ENCODE measurements around the gene LAG3.

LAG3 gene

DNA sequence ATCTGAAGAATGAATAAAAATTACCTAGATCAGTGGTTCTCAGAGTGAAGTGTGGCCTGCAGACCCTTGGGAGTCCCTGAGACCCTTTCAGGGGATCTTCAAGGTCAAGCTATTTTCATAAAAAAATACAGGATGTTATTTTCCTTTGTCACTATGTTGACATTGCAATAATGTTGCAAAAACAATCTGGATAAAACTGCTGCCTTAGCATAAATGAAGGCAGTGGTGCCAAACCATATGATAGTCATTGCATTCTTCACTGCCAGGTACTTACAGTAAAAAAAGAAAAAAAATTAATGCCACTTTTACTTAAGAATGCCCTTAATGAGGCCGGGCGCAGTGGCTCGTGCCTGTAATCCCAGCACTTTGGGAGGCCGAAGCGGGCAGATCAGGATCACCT lies 15.0 kb downstream of the LAG3 start:
- no peak for DNase-seq (ENCODE audit: low read depth in 2 of 3, low spot score in 2 of 3)

DNA sequence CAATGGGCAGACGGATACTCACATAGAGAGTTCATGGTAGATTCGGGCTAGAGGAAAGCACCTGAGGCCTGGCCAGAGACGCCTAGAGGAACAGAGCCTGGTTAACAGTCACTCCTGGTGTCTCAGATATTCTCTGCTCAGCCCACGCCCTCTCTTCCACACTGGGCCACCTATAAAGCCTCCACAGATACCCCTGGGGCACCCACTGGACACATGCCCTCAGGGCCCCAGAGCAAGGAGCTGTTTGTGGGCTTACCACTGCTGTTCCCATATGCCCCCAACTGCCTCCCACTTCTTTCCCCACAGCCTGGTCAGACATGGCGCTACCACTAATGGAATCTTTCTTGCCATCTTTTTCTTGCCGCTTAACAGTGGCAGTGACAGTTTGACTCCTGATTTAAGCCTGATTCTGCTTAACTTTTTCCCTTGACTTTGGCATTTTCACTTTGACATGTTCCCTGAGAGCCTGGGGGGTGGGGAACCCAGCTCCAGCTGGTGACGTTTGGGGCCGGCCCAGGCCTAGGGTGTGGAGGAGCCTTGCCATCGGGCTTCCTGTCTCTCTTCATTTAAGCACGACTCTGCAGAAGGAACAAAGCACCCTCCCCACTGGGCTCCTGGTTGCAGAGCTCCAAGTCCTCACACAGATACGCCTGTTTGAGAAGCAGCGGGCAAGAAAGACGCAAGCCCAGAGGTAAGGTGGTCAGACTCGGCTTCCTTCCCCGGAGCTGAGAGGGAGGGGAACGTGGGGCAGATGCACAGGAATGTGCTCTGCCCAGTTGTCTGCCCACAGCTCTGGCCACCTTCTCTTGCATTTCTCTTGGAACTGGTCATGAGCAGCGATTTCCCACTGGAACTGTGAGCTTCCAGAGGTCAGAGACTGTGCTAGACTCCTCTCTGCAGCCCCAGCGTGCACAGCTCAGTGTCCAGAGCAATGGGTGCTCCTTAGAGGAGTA lies 16.9 kb downstream of the LAG3 start, which contains the start of gene CD4:
TSS of gene CD4 (plus strand) at position 557 of the 953 bp plus-strand sequence. CDS start 10,611 bp downstream, outside the sequence.
- no peak for DNase-seq (ENCODE audit: low read depth in 2 of 3, low spot score in 2 of 3)

DNA sequence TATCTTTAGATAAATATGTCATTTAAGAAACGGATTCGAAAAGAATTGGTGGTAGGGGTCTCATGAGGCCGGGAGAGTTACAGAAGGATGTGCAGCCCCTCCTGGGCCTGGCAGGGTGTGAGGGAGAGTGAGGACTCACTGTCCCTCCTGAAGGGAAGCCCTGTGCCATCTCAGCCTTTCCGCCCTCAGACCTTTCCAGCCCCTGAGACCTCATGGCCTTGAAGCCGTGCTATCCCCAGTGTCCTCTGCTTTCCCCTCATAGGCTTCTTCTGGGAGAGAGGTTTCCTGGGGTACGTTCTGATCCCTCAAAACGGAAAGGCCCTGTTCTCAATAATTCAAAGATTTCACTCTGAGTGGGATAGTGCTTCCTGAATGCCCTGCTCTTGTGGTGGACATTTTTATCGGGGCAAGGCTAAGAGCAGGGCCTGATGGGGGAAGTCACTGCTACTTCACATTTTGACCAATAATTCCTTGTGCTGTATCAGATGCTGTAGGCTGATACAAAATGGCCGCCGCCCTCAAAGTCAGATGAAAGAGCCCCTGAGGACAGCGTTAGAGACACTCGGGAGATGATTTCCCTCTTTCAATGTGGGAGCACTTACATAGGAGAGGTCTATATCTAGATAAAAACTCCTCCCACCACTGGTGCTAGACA lies 18.3 kb downstream of the LAG3 start:
- no peak for DNase-seq (ENCODE audit: low read depth in 2 of 3, low spot score in 2 of 3)

DNA sequence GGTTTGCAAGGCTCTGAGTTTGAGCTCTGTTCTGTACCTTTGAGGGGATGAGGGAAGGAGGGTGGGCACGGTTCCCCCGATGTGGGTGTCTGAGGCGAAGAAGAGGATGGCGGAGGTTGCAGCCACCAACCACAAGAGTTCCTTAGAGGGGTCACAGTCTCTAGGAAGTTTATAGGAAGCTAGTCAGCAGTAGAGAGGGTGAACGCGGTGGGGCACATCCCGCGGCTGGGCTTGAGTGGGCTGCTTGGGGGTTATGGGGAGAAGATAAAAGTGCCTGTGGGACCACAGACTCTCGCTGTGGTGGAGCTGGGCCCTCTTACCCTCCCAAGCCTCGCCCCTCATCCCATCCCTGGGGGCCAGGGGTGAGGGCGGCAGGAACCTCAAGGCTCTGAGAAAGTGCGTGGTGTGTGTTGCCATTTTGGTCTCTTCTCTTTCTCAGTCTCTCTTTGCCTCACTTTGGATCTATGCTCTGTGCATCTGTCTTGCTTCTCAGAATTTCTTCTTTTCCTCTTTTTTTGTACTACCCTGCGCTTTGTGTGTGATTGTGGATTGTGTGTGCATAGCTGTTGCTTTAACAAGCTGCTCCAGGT lies 19.7 kb downstream of the LAG3 start:
- no peak for DNase-seq (ENCODE audit: low read depth in 2 of 3, low spot score in 2 of 3)

DNA sequence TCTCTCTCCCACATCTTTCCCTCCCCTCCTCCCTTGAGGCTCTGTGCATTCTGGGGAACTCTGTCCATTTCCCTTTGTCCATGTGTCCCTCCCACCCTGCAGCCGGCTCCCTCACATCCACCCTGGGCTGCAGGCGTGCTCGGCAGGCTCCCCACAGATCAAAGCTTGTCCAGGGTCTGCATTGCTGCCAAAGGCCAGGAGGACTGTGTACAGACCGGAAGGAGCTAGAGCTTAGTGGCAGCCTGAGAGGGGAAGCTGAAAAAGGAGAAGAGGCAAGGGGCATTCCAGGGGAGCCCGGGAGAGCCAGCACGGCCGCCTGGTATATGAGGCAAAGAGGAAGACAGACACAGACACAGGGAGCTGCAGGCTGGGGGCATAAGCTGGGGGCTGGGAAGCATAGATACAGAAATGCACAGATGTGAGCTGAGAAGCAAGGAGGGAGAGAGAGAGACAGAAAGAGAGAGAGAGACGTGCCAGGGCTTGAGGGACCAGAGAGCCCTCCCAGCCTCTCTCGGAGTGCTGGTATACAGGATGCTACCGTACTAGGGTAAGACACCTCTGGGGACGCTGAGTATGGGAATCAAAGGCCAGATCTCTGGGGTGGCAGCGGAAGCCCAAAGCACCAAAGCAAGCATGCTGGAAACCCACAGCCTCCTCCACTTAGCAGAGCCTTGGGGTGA lies 20.3 kb downstream of the LAG3 start:
- DNase-seq (ENCODE audit: low read depth in 2 of 3, low spot score in 2 of 3): no peak

DNA sequence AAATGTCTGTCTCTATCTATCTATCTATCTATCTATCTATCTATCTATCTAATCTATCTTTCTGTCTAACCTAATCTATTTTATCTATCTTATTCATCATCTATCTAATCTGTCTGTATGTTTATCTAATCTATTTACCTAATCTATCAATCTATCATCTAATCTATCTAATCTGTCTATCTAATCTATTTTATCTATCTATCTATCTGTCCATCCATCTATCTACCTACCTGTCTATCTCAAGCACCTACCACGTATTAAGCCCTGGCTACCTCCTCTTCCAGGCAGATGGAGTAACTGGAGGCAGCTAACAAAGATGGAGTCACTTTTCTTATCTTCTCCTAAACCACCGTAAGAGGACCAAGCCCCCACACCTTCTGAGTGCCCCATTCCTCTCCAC lies 22.8 kb downstream of the LAG3 start:
- no peak for DNase-seq (ENCODE audit: low read depth in 2 of 3, low spot score in 2 of 3)

DNA sequence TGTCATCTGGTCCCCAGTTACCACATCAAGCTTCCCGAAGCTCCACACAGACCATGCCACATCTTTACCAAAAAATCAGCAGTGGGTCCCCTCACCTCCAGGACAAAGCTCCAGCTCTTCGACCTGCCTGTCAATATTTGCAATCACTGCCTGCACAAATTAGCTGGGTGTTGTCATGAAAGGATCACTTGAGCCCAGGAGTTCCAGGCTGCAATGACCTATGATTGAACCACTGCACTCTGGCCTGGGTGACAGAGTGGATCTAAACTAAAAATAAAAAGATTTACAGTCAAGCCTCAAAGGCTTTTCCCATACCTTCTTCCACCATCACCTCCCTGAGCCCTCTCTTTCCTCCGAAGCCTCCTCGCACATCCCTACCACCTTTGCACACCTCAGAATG lies 24.3 kb downstream of the LAG3 start:
- DNase-seq (ENCODE audit: low read depth in 2 of 3, low spot score in 2 of 3): no peak

DNA sequence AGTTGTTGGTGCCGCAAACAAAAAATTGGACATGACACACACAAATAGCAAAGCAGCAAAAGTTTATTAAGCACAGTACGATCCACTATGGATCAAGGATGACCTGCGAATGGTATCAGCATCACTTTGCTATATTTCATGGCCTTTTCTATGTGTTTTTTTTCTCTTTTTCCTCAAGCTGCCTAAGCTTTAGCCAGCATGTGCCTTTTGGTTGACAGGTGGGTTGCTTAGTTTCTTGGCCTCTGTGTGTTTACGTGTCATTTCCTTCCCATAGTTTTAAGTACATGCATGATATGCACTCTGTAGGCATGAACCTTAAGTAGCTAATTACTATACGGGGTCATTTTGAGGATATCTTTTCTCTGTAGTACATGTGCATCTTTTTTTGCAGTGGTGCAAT lies 26.8 kb downstream of the LAG3 start:
- no peak for DNase-seq (ENCODE audit: low read depth in 2 of 3, low spot score in 2 of 3)

DNA sequence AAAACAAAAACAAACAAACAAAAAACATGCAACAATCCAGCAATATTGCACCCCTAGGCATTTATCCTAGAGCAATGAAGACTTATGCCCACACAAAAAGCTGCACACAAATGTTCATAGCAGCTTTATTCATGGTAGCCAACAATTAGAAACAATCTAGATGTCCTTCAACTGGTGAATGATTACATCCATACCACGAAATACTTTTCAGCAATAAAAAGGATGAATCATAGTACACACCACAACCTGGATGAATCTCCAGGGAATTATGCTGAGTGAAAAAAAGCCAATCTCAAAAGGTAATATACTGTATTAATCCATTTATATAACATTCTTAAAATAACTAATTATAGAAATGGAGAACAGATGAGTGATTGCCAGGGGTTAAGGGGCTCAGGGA lies 34.9 kb downstream of the LAG3 start:
- no peak for DNase-seq (ENCODE audit: low read depth in 2 of 3, low spot score in 2 of 3)

DNA sequence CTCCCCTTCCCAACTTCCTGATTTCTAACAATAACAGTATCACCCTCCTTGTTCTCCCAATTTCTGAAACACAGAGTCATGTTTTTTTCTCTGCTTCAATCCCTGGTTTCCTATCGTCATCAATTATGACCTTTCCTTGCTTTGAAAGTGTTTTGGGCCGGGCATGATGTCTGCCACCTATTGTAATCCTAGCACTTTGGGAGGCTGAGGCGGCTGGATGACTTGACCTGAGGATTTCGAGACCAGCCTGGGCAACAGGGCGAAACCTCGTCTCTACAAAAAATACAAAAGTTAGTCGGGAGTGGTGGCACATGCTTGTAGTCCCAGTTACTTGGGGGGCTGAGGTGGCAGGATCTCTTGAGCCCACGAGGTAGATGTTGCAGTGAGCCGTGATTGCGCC lies 36.7 kb downstream of the LAG3 start:
- no peak for DNase-seq (ENCODE audit: low read depth in 2 of 3, low spot score in 2 of 3)

DNA sequence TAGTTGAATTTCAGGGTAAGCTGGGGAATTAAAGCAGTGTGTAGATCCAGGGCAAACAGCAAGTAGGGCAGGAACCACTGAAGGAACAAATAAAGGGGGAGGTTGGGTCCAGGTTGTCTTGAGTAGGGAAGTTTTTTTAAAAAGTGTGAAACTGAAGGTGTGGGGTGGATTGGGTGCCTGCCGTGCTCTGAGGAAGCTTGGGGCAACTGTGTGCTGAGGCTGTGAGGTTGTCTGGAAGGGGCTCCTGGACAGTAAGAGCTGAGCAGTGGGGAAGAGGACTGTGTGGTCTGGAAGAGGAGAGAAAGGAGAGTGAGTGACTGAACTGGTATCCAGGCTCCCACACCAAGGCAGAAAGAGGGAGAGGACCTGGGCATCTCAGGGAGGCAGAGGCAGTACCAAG lies 38.4 kb downstream of the LAG3 start:
- no peak for DNase-seq (ENCODE audit: low read depth in 2 of 3, low spot score in 2 of 3)

DNA sequence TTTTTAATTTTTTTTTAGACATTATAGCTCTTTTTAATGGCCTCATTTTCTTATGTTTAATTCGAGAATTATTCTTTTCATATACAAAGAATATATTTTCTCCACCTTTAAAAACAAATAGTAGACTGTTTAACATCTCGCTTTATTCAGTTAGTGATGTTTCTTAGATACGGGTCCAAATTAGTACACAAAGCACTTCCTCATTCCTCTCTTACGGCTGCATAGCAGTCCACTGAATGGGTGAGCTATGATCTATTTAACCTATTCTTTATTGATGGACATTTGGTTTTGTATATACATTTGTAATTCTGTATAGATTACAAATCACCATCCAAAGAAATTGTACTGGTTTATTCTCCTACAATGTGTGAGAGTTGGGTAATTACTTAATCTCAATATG lies 41.0 kb downstream of the LAG3 start:
- DNase-seq (ENCODE audit: low read depth in 2 of 3, low spot score in 2 of 3): no peak

DNA sequence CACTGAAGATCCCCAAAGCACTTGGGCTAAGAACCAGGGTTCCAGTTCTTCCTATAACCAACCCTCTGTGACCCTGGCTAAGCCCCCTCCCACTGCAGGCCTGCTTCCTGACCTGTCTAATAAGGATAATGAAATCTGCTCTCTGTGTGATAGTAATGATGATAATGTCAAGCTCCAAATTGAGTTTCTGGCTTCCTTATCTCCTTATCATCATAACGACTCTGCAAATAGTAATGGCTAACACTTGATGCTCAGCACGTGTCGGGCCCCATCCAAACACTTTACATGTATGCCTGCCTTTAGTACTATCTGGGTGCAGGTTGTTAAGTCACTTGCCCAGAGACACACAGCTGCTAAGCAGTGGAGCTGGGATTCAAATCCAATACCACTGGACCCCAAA lies 44.3 kb downstream of the LAG3 start:
- no peak for DNase-seq (ENCODE audit: low read depth in 2 of 3, low spot score in 2 of 3)

DNA sequence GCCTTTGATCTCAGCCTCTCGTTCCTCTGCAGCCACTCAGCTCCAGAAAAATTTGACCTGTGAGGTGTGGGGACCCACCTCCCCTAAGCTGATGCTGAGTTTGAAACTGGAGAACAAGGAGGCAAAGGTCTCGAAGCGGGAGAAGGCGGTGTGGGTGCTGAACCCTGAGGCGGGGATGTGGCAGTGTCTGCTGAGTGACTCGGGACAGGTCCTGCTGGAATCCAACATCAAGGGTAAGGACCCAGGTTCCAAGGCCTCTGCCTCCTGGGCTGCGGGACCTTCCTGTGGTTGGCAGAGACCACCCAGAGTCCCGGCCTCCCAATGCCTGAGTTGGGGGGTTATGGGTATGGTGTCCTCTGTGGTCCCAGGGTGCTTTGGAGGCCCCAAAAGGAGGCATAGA lies 44.8 kb downstream of the LAG3 start:
- DNase-seq (ENCODE audit: low read depth in 2 of 3, low spot score in 2 of 3): no peak

DNA sequence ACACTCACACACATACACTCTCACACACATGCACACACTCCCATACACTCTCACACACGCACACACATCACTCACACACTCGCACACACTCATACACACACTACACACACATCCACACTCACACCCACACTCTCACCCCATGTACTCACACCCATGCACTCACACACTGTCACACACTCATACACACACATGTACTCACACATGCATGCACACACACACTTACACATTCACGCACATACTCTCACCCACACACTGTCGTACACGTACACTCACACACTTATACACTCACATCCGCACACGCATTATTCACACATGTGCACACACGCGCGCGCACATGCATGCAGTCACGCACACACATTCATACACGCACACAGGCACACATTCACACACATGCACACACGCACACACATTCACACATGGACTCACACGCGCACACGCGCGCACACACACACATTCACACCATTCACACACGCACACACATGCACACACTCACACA lies 45.4 kb downstream of the LAG3 start:
- no peak for DNase-seq (ENCODE audit: low read depth in 2 of 3, low spot score in 2 of 3)

DNA sequence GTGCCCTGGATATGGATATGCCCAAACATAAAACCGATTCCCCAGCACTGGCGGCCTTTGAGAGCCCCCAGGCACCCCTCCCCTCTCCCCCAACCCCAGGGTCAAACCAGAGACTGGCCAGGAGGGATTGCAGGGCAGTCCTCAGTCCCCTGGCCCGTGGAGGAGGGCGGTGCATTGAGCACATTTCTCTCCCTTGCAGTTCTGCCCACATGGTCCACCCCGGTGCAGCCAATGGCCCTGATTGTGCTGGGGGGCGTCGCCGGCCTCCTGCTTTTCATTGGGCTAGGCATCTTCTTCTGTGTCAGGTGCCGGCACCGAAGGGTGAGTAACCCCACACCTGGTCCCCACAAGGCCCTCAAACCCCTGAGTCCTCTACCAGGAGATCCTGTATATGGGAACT lies 45.9 kb downstream of the LAG3 start:
- DNase-seq (ENCODE audit: low read depth in 2 of 3, low spot score in 2 of 3): no peak

DNA sequence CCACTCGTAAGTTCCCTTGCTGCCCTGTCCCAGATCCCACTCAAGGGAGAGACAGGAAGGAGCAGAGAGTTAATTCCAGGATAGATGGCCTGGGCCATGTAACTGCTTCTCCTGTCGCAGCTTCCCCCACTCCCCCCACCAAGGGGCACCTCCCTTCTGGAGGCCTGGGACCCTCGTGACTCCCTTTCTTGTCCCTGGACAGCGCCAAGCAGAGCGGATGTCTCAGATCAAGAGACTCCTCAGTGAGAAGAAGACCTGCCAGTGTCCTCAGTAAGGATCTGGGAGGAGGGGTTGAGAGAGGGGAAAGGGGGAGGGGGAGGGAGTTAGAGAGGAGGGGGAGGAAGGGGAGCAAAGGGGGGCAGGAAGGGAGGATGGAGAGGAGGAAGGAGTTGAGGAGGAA lies 46.3 kb downstream of the LAG3 start:
- DNase-seq (ENCODE audit: low read depth in 2 of 3, low spot score in 2 of 3): no peak

DNA sequence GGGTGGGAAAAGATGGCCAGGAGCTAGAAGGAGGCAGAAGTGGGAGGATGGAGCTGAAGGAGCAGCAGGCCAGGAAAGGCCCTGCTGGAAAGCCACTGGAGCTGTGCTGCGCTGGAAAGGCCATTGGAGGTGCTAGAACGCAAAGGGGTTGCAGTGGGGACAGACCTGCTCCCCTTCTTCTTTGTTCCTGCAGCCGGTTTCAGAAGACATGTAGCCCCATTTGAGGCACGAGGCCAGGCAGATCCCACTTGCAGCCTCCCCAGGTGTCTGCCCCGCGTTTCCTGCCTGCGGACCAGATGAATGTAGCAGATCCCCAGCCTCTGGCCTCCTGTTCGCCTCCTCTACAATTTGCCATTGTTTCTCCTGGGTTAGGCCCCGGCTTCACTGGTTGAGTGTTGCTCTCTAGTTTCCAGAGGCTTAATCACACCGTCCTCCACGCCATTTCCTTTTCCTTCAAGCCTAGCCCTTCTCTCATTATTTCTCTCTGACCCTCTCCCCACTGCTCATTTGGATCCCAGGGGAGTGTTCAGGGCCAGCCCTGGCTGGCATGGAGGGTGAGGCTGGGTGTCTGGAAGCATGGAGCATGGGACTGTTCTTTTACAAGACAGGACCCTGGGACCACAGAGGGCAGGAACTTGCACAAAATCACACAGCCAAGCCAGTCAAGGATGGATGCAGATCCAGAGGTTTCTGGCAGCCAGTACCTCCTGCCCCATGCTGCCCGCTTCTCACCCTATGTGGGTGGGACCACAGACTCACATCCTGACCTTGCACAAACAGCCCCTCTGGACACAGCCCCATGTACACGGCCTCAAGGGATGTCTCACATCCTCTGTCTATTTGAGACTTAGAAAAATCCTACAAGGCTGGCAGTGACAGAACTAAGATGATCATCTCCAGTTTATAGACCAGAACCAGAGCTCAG lies 47.0 kb downstream of the LAG3 start:
- DNase-seq (ENCODE audit: low read depth in 2 of 3, low spot score in 2 of 3): no peak

DNA sequence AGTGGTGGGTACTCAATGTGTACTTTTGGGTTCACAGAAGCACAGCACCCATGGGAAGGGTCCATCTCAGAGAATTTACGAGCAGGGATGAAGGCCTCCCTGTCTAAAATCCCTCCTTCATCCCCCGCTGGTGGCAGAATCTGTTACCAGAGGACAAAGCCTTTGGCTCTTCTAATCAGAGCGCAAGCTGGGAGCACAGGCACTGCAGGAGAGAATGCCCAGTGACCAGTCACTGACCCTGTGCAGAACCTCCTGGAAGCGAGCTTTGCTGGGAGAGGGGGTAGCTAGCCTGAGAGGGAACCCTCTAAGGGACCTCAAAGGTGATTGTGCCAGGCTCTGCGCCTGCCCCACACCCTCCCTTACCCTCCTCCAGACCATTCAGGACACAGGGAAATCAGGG lies 47.8 kb downstream of the LAG3 start:
- DNase-seq (ENCODE audit: low read depth in 2 of 3, low spot score in 2 of 3): no peak
